A204.1 (cell line): Measurements from ENCODE around the gene SMIM24.
"Not testable (repeated sequence)": the region's sequence is repeated elsewhere in the genome, so short reads cannot be mapped to it uniquely, and the experiment has no call there.

Source experiments
- FAIRE-seq: peaks from 2 replicates; lab custom pipeline; 2012; peaks lifted over from hg19 to GRCh38; lab: Jason Lieb, UNC

SMIM24 gene

GRCh38 chr19:3514930-3515329 is 34.6 kb upstream of the SMIM24 start:
- FAIRE-seq: no peak

GRCh38 chr19:3513229-3514140 is 33.2 kb upstream of the SMIM24 start:
- no peak for FAIRE-seq

- no peak for FAIRE-seq
Measured at GRCh38 chr19:3512562-3513228, 32.4 kb upstream of the SMIM24 start.

GRCh38 chr19:3511506-3512251 is 31.4 kb upstream of the SMIM24 start:
- FAIRE-seq: no peak

DNA sequence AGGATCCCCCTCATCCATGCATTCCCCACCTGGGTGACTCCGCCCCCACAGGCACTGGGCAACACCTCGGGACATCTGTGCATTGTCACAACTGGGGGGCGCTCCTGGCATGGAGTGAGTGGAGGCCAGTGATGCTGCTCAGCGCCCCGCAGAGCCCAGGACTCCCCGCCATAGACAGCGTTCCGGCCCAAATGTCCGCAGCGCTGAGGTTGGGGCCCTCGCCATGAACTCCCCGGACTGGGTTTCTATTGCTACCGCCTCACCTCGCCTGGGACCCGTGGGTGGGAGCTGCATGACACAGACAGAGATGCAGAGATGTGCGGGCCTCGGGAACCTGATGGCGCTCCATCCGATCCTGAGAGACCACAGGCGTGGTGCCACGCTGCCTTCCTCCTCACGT is 30.4 kb upstream of the SMIM24 start:
- FAIRE-seq: no peak

- no peak for FAIRE-seq
Measured at GRCh38 chr19:3509566-3509989, 29.3 kb upstream of the SMIM24 start.

DNA sequence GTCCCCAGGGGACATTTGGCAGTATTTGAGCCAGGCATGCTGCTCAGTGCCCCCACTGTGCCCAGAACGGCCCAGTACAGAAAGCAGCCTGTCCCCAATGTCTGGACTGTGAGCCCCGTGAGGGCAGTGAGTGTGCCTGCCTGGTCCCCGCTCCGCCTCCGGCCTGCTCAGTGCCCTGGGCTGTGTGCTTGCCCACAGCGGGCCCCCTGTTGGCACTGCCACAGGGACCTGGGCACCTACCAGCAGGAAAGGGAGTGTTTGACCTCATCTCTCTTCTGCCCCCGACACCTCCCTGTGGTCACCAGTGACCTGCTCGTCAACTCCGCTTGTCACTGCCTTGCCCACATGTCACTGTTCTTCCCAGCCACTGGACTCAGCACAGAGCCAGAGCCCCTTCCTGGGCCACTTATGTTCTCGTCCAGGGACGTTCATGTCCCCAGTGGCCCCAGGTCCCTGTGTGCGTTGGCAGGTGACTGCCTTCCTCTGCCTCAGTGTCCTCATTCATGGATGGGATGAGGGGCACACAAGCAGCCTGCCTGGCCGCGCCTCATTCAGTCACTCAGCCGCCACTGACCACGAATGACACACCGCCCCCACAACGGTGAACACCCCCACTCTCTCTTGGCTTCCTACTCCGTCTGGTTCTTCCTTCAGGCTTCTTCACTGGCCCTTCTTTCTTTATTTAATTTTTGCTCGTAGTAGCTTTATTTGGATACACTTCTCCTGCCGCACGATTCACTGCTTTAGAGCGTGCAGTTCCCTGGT is 28.6 kb upstream of the SMIM24 start:
- FAIRE-seq: no peak

DNA sequence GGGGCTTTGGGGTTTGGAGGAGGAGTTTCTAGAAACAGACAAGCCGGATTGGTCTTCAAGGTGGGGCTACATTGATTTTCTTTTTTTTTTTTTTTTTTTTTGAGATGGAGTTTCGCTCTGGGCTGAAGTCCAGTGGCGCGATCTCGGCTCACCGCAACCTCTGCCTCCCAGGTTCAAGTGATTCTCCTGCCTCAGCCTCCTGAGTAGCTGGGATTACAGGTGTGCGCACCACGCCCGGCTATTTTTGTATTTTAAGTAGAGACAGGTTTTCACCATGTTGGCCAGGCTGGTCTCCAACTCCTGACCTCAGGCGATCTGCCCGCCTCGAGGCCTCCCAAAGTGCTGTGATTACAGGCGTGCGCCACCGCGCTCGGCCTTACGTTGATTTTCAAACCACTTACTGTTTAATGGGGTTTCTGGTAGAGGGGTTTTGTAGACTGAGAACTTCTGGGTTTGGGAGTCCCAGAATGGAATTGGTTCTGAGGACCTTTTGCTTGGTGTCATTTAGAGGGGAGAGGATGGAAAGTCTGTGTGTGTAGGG is 27.9 kb upstream of the SMIM24 start:
- not testable (repeated sequence) for FAIRE-seq

DNA sequence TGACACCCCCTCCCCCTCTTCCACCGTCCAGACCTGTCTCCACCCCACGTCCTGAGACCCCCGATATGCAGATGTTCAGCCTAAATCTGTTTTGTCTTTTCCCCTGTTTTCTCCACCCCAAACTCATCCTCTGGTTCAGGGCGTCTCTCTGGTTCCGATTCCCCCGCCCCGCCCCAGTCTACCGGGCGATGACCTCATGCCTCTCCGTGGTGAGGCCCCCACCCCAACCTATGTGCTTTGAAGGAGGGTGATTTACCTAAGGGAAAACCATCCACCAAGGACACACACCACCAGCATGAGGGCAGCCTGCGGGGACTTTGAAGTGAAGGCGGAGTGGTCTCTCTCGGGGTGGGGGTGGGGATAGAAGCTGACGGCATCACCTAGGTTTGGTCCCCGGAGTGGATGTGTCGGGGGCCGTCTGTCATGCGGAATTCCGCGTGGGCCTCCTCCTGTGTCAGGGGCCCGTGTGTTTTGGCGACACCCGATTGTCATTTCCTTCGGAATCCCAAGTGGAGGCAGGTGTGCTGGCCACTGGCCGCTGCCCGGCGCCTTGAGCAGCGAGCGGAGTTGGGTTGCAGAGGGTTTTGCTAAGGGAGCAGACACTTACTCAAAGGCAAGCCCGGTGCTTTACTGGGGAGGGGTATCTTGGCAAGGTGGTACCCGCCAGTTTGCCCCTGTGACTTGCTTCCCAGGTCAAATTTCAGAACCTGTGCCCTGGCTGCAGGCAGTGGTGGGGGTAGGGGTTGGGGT is 27.2 kb upstream of the SMIM24 start:
- FAIRE-seq: no peak

DNA sequence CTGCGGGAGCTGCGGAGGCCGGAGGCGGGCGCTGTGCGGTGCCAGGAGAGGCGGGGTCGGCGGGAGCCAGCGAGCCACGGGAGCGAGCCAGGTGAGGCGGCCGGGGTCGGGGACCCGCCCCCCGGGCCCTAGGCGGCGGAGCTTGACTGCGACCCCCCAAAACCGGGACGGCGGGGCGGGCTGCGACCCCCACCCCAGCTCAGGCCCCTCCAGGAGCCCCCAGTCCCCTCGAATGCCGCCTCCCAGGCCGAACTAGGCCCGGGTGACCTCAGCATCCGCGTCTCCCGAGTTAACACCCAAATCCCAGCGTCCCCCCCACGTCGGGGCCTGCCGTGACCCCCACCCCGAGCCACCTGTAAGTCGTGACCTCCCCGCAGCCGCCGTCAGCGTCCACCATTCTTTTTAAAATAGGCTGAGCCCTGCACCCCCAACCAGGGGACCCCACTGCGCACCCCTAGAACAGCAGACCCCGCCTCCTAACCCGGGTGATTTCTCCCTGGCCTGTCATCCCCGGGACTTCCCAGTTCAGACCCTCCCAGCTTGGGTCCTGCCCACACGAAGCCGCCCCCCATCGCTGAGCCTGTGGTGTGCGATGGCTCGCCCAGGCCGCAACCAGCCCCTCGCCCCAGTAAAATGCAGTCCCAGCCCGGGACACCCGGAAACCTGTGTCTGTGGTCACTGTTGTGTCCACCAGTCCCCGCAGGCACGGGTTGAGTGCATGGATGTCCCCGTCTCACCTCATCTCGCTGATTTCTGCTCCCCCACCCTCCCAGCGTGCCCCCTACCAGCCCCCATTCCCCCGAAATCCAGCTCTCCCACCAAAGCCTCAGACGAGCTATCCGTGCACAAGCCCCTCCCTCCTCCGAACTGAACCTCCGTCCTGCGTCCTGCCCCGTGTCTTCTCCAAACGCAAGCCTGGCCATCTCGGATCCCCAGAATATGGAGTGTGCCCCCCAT is 26.3 kb upstream of the SMIM24 start:
- no peak for FAIRE-seq

GRCh38 chr19:3505598-3506383 is 25.5 kb upstream of the SMIM24 start, which contains the start of gene FZR1:
FZR1 (plus strand) TSS chr19:3506311; CDS start chr19:3522990, 16,679 bp downstream.
- FAIRE-seq: peak; percentile 63

- FAIRE-seq: no peak
Measured at GRCh38 chr19:3504735-3505134, 24.4 kb upstream of the SMIM24 start.

DNA sequence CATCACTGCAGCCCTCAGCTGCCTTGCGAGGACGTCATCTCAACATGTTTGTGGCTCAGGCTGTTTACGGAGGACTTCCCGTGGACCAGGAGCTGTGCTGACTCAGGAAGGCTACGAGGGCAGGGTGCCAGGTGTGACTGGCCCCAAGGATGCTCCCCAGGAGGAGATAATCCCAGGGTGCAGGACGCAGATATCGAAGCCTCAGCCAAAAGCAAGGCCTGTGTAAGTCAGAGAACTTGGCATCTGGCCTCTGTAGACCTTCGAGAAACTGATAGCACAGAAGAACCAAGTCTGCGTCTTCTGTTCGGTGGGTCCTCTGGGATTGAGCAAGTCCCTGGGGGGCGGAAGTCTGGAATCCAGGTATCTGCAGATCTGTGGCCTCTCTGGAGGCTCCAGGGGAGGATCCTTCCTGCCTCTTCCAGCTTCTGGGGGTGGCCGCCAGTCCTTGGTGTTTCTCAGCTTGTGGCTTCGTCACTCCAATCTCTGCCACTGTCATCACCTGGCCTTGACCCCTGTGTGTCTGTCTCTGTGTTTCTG is 22.8 kb upstream of the SMIM24 start:
- no peak for FAIRE-seq

DNA sequence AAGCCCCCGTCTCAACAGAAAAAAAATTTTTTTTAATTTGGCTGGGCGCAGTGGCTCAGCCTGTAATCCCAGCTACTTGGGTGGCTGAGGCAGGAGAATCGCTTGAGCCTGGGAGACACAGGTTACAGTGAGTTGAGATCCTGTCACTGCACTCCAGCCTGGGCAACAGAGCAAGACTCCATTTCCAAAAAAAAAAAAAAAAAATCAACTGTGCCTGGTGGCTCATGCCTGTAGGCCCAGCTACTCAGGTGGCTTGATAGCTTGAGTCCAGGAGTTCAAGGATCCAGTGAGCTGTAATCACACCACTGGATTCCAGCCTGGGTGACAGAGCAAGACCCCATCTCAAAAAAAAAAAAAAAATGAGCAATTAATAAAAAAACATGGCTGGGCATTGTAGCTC is 21.5 kb upstream of the SMIM24 start:
- FAIRE-seq: no peak

DNA sequence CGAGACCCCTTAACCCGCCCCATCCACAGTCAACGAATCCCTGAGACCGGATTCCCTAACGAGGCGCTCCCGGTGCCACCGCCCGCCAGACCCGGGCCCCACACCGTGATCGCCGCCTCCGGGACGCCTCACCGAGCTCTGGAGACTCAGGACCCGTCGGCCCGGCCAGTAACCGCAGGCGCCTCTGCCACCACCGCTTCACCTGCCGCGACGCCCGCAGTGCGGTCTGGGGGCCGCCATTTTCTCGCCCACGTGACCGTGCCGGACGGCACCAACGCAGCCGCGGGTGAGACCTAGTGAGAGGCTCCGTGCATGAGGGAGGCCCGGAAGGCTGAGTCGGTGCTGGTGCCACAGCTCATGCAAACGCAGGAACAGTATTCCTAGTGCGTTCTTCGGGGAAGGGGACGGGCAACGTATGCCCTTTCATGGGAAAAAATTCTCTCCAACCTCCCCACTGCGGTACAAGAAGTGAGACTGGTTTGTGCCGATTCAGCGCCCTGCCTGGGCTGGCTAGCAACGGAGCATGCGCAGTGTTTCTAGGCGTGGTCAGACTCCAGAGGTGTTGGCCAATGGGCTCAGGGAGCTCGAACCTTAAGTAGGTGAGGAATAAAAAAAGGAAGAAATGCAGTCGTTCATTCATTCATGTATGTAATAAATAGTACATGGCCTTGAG is 20.2 kb upstream of the SMIM24 start, which contains the start of gene DOHH:
Gene DOHH (minus strand): TSS at position 246 of the 673 bp plus-strand sequence. CDS start 3,860 bp downstream, outside the sequence.
- FAIRE-seq: peak; percentile 93

GRCh38 chr19:3499738-3500428 is 19.6 kb upstream of the SMIM24 start:
- FAIRE-seq: no peak
